RWPE1 (cell line): ENCODE measurements around the gene STPG4.
A peak's percentile ranks its signal among the peaks of the same experiment; 100 is the strongest.
"Not testable (repeated sequence)": the region's sequence is repeated elsewhere in the genome, so short reads cannot be mapped to it uniquely, and the experiment has no call there.

Experiments used
- CTCF ChIA-PET: fragments of 350-600 bp; sonication (Branson Sonifier 250); formaldehyde crosslinking; extraction: SDS; loops from one replicate; lab custom pipeline; 2021; lab: Yijun Ruan, JAX
- POLR2A ChIA-PET: fragments of 400-600 bp; formaldehyde crosslinking; extraction: SDS; loops from one replicate; lab custom pipeline; 2020; ENCODE audit warnings: antibody characterized with exemption; ENCODE audit not compliant: low non-redundant PET; lab: Yijun Ruan, JAX
- DNase-seq: peaks from one replicate; pipeline ENCODE4 v3.0.0; 2012; ENCODE audit warnings: low spot score
- H3K27ac ChIP-seq: fragments of 450-650 bp; 2 replicates; pipeline ENCODE4 v1.5.1; 2017
- CTCF ChIP-seq: fragments of 450-650 bp; conservative IDR thresholded peaks from 2 replicates; pipeline ENCODE4 v1.5.1; 2017; ENCODE audit warnings: low read depth, mild to moderate bottlenecking

The STPG4 gene

GRCh38 chr2:47127862-47128543, 27.1 kb downstream of the STPG4 start:
- POLR2A ChIA-PET: no interaction called here
- H3K27ac ChIP-seq: no peak overlapping the region
- CTCF ChIA-PET: no interaction called here
- no peak for TF ChIP-seq CTCF
- DNase-seq: no peak

- H3K27ac ChIP-seq: no peak overlapping the region
- DNase-seq: no peak
- ChIA-PET POLR2A (no interaction called here), CTCF (no interaction called here)
- no peak for TF ChIP-seq CTCF
These were observed 28.3 kb downstream of the STPG4 start for GRCh38 chr2:47126783-47127182.

GRCh38 chr2:47124740-47125139, 30.4 kb downstream of the STPG4 start:
- DNase-seq, H3K27ac ChIP-seq, CTCF ChIA-PET, POLR2A ChIA-PET: not testable (repeated sequence)

GRCh38 chr2:47120424-47120823, 34.7 kb downstream of the STPG4 start:
- H3K27ac ChIP-seq: peak overlapping the region; percentile 51
- DNase-seq, POLR2A ChIA-PET, CTCF ChIA-PET: not testable (repeated sequence)

- no peak for TF ChIP-seq CTCF
- DNase-seq: peak; percentile 56
- H3K27ac ChIP-seq: no peak overlapping the region
- ChIA-PET POLR2A (no interaction called here), CTCF (no interaction called here)
These were observed 36.1 kb downstream of the STPG4 start for GRCh38 chr2:47119001-47119400.

GRCh38 chr2:47118581-47118980, 36.5 kb downstream of the STPG4 start:
- POLR2A ChIA-PET: no interaction called here

GRCh38 chr2:47112665-47113435, 42.3 kb downstream of the STPG4 start:
- POLR2A ChIA-PET: no interaction called here
- CTCF ChIA-PET: interaction anchor here (0.6 to 0.8 kb wide), 2 partner anchors 99 to 1144 kb away, joined by 3 read pairs; no protein-coding TSS in a partner anchor
- DNase-seq: no peak
- TF ChIP-seq CTCF: no peak
- H3K27ac ChIP-seq: no peak overlapping the region

More at GRCh38 chr2:47118581-47118980, 36.5 kb downstream of the STPG4 start:
- H3K27ac ChIP-seq: no peak overlapping the region
- TF ChIP-seq CTCF: no peak
- DNase-seq: no peak
- CTCF ChIA-PET: no interaction called here
